K562 (cell line): ENCODE measurements around the gene ENTPD3. TPM values are rescaled to one million over a fixed set of nuclear protein-coding genes. Genes with fewer than 3 reads are reported as not detected.

Experiments
- ARID1B ChIP-seq: fragments of 450-650 bp; IDR thresholded peaks from 2 replicates; pipeline ENCODE4 v1.6.1; 2016; ENCODE audit warnings: antibody characterized with exemption, mild to moderate bottlenecking, inconsistent platforms
- BRCA1 ChIP-seq, 2 experiments: fragments of 450-650 bp in 1 of 2; sonication (generic) in 1 of 2; formaldehyde crosslinking in 1 of 2; IDR thresholded peaks; 2 replicates each; pipeline versions ENCODE4 v1.5.0 to v1.6.1; 2017 to 2020; ENCODE audit warnings: mild to moderate bottlenecking in 1 of 2, missing genetic modification reagents in 1 of 2
- DIDO1 ChIP-seq: fragments of 450-650 bp; IDR thresholded peaks from 2 replicates; pipeline ENCODE4 v1.6.1; 2016; ENCODE audit warnings: low read depth, missing biosample characterization, missing genetic modification characterization
- FOSL1 ChIP-seq: fragments of 200-800 bp; sonication (Bioruptor generic); conservative IDR thresholded peaks from 2 replicates; pipeline ENCODE4 v1.6.1; 2016; ENCODE audit warnings: missing genetic modification characterization, missing compliant biosample characterization
- HCFC1 ChIP-seq: IDR thresholded peaks from 2 replicates; pipeline ENCODE4 v1.6.1; 2012; ENCODE audit warnings: low read depth, low read length, improper control_type of control experiment
- LARP7 ChIP-seq: fragments of 450-650 bp; IDR thresholded peaks from 2 replicates; pipeline ENCODE4 v1.6.1; 2016
- MCM3 ChIP-seq: fragments of 450-650 bp; IDR thresholded peaks from 2 replicates; pipeline ENCODE4 v1.6.1; 2016
- MEF2D ChIP-seq: conservative IDR thresholded peaks from 2 replicates; pipeline ENCODE4 v1.6.1; 2016; ENCODE audit warnings: low read depth, missing genetic modification characterization, missing compliant biosample characterization
- NFE2 ChIP-seq: IDR thresholded peaks from 2 replicates; pipeline ENCODE4 v1.6.1; 2014; ENCODE audit warnings: antibody characterized with exemption, low read depth
- PHF8 ChIP-seq: fragments of 200-600 bp; sonication (generic); IDR thresholded peaks from 2 replicates; pipeline ENCODE4 v1.6.1; 2012; ENCODE audit warnings: mixed run types, mild to moderate bottlenecking, inconsistent platforms, low read length, moderate library complexity, borderline replicate concordance
- PML ChIP-seq: IDR thresholded peaks from 2 replicates; pipeline ENCODE4 v1.6.1; 2012; ENCODE audit warnings: low read length, inconsistent platforms
- PPARD ChIP-seq: fragments of 250-450 bp; sonication (Bioruptor Pico); IDR thresholded peaks from 2 replicates; pipeline ENCODE4 v1.8.0; 2022; ENCODE audit warnings: inconsistent platforms, mild to moderate bottlenecking, moderate library complexity
- RFX1 ChIP-seq: fragments of 450-650 bp; IDR thresholded peaks from 2 replicates; pipeline ENCODE4 v1.6.1; 2016; ENCODE audit warnings: mild to moderate bottlenecking, moderate library complexity
- SNRNP70 ChIP-seq: fragments of 200-400 bp; formaldehyde crosslinking; optimal IDR thresholded peaks from 2 replicates; pipeline ENCODE3; 2017; ENCODE audit warnings: low read depth, low read length
- SUPT5H ChIP-seq: fragments of 450-650 bp; IDR thresholded peaks from 2 replicates; pipeline ENCODE4 v1.6.1; 2016
- TAF7 ChIP-seq: fragments of 450-650 bp; IDR thresholded peaks from 2 replicates; pipeline ENCODE4 v1.6.1; 2016; ENCODE audit warnings: missing genetic modification characterization, missing compliant biosample characterization
- TCFL5 ChIP-seq: fragments of 250-450 bp; sonication (Bioruptor Pico); conservative IDR thresholded peaks from 2 replicates; pipeline ENCODE4 v1.6.1; 2021; ENCODE audit warnings: mild to moderate bottlenecking, moderate library complexity, matching md5 sums
- ZBTB1 ChIP-seq: sonication (generic); formaldehyde crosslinking; IDR thresholded peaks from 2 replicates; pipeline ENCODE4 v1.8.1; 2023; ENCODE audit warnings: missing genetic modification reagents, low read depth, mild to moderate bottlenecking, borderline replicate concordance
- ZKSCAN1 ChIP-seq: fragments of 150-350 bp; IDR thresholded peaks from 2 replicates; pipeline ENCODE4 v1.6.1; 2016; ENCODE audit warnings: low read depth, low read length
- ZNF124 ChIP-seq: sonication (generic); formaldehyde crosslinking; IDR thresholded peaks from 2 replicates; pipeline ENCODE4 v1.8.1; 2022; ENCODE audit warnings: missing genetic modification reagents
- ZNF165 ChIP-seq: fragments of 250-450 bp; sonication (Bioruptor Pico); IDR thresholded peaks from 2 replicates; pipeline ENCODE4 v1.4.0; 2020; ENCODE audit warnings: borderline replicate concordance
- ZNF274 ChIP-seq: IDR thresholded peaks from 2 replicates; pipeline ENCODE4 v1.6.1; 2011; ENCODE audit warnings: low read depth, mild to moderate bottlenecking, low read length, moderate library complexity, borderline replicate concordance
- ZNF639 ChIP-seq, 2 experiments: fragments of 200-800 bp in 1 of 2; sonication (Bioruptor generic) in 1 of 2; sonication (generic) in 1 of 2; formaldehyde crosslinking in 1 of 2; IDR thresholded peaks in 1 of 2; conservative IDR thresholded peaks in 1 of 2; 2 replicates each; pipeline versions ENCODE4 v1.5.0 to v1.6.1; 2016 to 2020; ENCODE audit warnings: missing compliant biosample characterization in 1 of 2, missing genetic modification characterization in 1 of 2, missing genetic modification reagents in 1 of 2
- polyA plus RNA-seq, 8 experiments: library from polyadenylated mRNA; depleted of rRNA in 4 of 8; stranded (reverse) in 5 of 8; unstranded in 3 of 8; fragments of >200 nt; fragmentation: Nextera tagmentation in 2 of 8; fragmentation: Illumina TruSeq in 1 of 8; extraction: Ambion mirVana in 2 of 8; extraction: Trizol in 1 of 8; gene quantifications; 2 replicates each; pipeline versions ENCODE4 v1.2.1 to v1.2.3, GENCODE V29; 2011 to 2014; ENCODE audit warnings: inconsistent platforms in 1 of 8, missing spikeins in 1 of 8
- total RNA-seq, 7 experiments: library from RNA; depleted of rRNA in 6 of 7; stranded (reverse); fragments of >200 nt in 6 of 7; fragmentation: Illumina TruSeq in 2 of 7; extraction: Trizol in 2 of 7; gene quantifications; 2 replicates each; pipeline versions ENCODE4 v1.2.1 to v1.2.3, GENCODE V29; 2011 to 2021; ENCODE audit warnings: low replicate concordance in 1 of 7
- TF ChIP-seq, protein P1 (sequence below): fragments of 450-650 bp; IDR thresholded peaks from 2 replicates; pipeline ENCODE4 v1.6.1; 2017; ENCODE audit warnings: antibody characterized with exemption
- TF ChIP-seq, protein P2 (sequence below), 2 experiments: fragments of 450-650 bp in 1 of 2; sonication (generic) in 1 of 2; formaldehyde crosslinking; conservative IDR thresholded peaks; 2 replicates each; pipeline versions ENCODE4 v1.4.0 to v1.8.1; 2020 to 2022; ENCODE audit warnings: mild to moderate bottlenecking in 1 of 2, missing genetic modification reagents in 1 of 2

ENTPD3 gene
- total and polyA plus RNA-seq, 9 of the 15 experiments (the other 6 are each of a cell fraction or from before 2014, with no cell fraction given), result 0.23 to 2.1 (median 0.58) TPM

DNA sequence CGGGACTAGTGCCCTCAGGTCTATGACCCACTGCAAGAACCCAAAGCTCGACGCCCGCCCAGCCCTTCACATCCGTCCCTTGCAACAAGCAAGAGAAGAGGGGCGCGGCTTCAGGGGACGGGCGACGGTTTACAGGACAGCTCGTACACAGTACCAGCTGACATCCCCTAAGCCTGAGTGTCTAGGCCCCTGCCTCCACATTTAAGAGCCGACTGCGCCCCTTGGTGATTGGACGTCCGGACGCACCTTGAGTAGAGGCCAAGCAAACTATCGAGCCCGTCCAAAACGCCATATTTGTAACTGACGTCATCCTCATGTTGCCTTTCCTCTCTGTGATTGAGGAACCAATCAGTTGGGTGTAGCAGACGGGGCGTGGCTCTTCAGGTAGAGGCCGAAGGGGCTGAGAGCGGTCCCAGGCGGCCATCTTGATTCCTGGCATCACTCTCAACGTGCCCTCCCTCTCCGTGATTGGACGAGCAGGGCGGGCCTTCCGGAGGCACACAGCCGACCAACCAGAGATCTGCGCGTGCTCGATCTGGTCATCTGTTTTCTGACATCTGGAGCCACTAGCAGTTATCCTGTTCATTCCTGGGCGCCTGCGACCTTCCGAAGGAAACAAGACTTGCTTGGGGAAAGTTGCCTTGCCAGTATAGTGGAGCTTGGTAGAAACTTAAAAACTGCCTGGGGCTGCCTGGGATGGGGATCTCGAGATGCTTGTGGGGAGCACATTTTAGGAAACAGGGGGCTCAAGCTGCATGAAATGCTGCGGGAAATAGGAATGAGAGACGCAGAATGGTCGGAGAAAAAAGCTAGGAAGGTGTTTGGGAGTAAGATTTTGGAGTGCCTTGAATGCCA lies 66.1 kb downstream of the ENTPD3 start (continued):
- TF ChIP-seq, protein P1, sequence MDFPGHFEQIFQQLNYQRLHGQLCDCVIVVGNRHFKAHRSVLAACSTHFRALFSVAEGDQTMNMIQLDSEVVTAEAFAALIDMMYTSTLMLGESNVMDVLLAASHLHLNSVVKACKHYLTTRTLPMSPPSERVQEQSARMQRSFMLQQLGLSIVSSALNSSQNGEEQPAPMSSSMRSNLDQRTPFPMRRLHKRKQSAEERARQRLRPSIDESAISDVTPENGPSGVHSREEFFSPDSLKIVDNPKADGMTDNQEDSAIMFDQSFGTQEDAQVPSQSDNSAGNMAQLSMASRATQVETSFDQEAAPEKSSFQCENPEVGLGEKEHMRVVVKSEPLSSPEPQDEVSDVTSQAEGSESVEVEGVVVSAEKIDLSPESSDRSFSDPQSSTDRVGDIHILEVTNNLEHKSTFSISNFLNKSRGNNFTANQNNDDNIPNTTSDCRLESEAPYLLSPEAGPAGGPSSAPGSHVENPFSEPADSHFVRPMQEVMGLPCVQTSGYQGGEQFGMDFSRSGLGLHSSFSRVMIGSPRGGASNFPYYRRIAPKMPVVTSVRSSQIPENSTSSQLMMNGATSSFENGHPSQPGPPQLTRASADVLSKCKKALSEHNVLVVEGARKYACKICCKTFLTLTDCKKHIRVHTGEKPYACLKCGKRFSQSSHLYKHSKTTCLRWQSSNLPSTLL, result no peak
- TF ChIP-seq MCM3 (no peak), FOSL1 (tag) (peak; percentile 77), SUPT5H (peak; percentile 94), TAF7 (peak; percentile 93), ZBTB1 (no peak; the same call in 1 of the 2 replicates), NFE2 (0 out of 2 replicates have a peak, but pooled peaks have one; percentile 29), ZNF124 (CRISPR knock-in tag) (no peak), ZNF639 (CRISPR knock-in tag; conservative IDR thresholded peaks at IDR 0.05 in 1 of 2, IDR thresholded peaks at IDR 0.05 in 1 of 2) (0 out of 4 replicates have a peak, but pooled peaks of 1 of the 2 experiments have one; percentile 8), RFX1 (no peak), TCFL5 (no peak), PML (peak; percentile 82), DIDO1 (0 out of 2 replicates have a peak, but pooled peaks have one; percentile 44), ARID1B (0 out of 2 replicates have a peak, but pooled peaks have one; percentile 2), SNRNP70 (no peak), ZKSCAN1 (no peak; the same call in 1 of the 2 replicates), ZNF165 (CRISPR knock-in tag) (0 out of 2 replicates have a peak, but pooled peaks have one; percentile 39), LARP7 (no peak), BRCA1 (IDR thresholded peaks at IDR 0.05) (no peak), BRCA1 (CRISPR knock-in tag; IDR thresholded peaks at IDR 0.05) (no peak), ZNF274 (no peak), PHF8 (peak; percentile 97), PPARD (CRISPR knock-in tag) (no peak), HCFC1 (peak; percentile 87), MEF2D (tag) (peak; percentile 64; the same call in 1 of the 2 replicates)
- TF ChIP-seq, protein P2, sequence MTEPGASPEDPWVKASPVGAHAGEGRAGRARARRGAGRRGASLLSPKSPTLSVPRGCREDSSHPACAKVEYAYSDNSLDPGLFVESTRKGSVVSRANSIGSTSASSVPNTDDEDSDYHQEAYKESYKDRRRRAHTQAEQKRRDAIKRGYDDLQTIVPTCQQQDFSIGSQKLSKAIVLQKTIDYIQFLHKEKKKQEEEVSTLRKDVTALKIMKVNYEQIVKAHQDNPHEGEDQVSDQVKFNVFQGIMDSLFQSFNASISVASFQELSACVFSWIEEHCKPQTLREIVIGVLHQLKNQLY (CRISPR knock-in tag; conservative IDR thresholded peaks at IDR 0.05), result peak in 1 of 2 experiments; percentile 77; a peak in 1 of 4 replicates
